Epithelial cell of proximal tubule (primary cell): ENCODE measurements around the gene ZNF586. TPM values are rescaled to one million over a fixed set of nuclear protein-coding genes. Genes with fewer than 3 reads are reported as not detected.

ENCODE experiments used
- DNase-seq: peaks from one replicate; pipeline ENCODE4 v3.0.0-alpha.2; 2011; ENCODE audit warnings: low read depth
- H3K4me3 ChIP-seq: 2 replicates; pipeline ENCODE4 v1.5.1; 2011; ENCODE audit warnings: low read depth, mild to moderate bottlenecking, low read length
- CTCF ChIP-seq: conservative IDR thresholded peaks from 2 replicates; pipeline ENCODE4 v1.5.1; 2012; ENCODE audit warnings: low read depth, mild to moderate bottlenecking, low read length
- total RNA-seq: library from RNA; depleted of rRNA; stranded (reverse); fragments of >200 nt; gene quantifications from 2 replicates; pipeline ENCODE4 v1.2.3, GENCODE V29; 2015

The ZNF586 gene
- total RNA-seq, 1 donor from 2014 or later = 6.7 TPM

GRCh38 chr19:57813919-57814504 lies 44.5 kb downstream of the ZNF586 start:
- DNase-seq = no peak
- H3K4me3 ChIP-seq = peak overlapping the region; percentile 97
- no peak for TF ChIP-seq CTCF

- peak within 1 kb of the TSS; percentile 97 for H3K4me3 ChIP-seq
- no peak for TF ChIP-seq CTCF
- DNase-seq = peak; percentile 67
Measured at GRCh38 chr19:57814505-57815246, 45.2 kb downstream of the ZNF586 start, which contains the start of gene ZNF552. Gene ZNF552 (minus strand): TSS chr19:57814913. CDS start chr19:57814743, 170 bp downstream.

GRCh38 chr19:57815247-57816075 lies 46.0 kb downstream of the ZNF586 start:
- TF ChIP-seq CTCF = no peak
- peak overlapping the region; percentile 97 for H3K4me3 ChIP-seq
- DNase-seq = no peak

GRCh38 chr19:57816652-57817051 lies 47.2 kb downstream of the ZNF586 start:
- no peak for DNase-seq
- no peak overlapping the region for H3K4me3 ChIP-seq
- no peak for TF ChIP-seq CTCF

- no peak for TF ChIP-seq CTCF
- no peak overlapping the region for H3K4me3 ChIP-seq
- no peak for DNase-seq
Measured at GRCh38 chr19:57817976-57818375, 48.5 kb downstream of the ZNF586 start.

- no peak overlapping the region for H3K4me3 ChIP-seq
- DNase-seq = no peak
- no peak for TF ChIP-seq CTCF
Measured at GRCh38 chr19:57818378-57818777, 48.9 kb downstream of the ZNF586 start.
